ENCODE results near the gene C3orf80. TPM values are rescaled to one million over a fixed set of nuclear protein-coding genes. Genes with fewer than 3 reads are reported as not detected.
"Not testable (repeated sequence)": the region's sequence is repeated elsewhere in the genome, so short reads cannot be mapped to it uniquely, and the experiment has no call there.

The C3orf80 gene
- total and polyA plus RNA-seq, 10 of the 15 experiments (the other 5 are each of a cell fraction or from before 2014, with no cell fraction given): 0.02 to 0.04 TPM; not detected in 8

DNA sequence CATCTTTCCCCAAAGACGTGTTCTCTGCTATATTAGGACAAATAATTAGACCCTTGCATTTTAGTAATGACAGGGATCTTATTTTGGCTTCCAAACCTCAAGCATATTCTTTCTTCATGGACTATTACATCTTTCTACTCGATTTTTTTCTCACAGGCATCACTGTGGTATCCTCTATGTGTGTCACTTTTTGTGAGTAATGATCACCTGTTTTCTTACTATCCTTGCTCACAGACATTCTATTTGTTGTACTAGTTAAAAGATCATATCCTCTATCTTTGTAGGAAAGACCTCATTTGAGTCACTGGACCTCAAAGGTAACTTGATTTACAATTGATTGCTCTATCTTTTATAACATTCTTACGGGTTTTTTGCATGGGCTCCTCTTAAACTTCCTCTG lies 6.8 kb downstream of the C3orf80 start:
- ChIA-PET CTCF (no interaction called here), SMC1A (ENCODE audit: uncharacterized antibody, unreplicated experiment) (no interaction called here), RAD21 (ENCODE audit: unreplicated experiment) (no interaction called here), POLR2A (no interaction called here)
- no peak for FAIRE-seq
- no peak overlapping the region for H3K4me2 ChIP-seq (ENCODE audit: control insufficient read depth, insufficient read depth)
- TF ChIP-seq JUND (IDR thresholded peaks at IDR 0.05; ENCODE audit: low read depth, low read length) (no peak), NFYB (IDR thresholded peaks at IDR 0.05; ENCODE audit: insufficient read depth, low read depth, low read length) (no peak), RAD21 (IDR thresholded peaks at IDR 0.05; ENCODE audit: insufficient read depth, low read depth, low read length) (no peak), NBN (IDR thresholded peaks at IDR 0.05) (no peak), NFXL1 (IDR thresholded peaks at IDR 0.05; ENCODE audit: borderline replicate concordance) (no peak), STAT1 (conservative IDR thresholded peaks at IDR 0.05) (no peak), SRF (IDR thresholded peaks at IDR 0.05; ENCODE audit: low read depth in 2 of 2, low read length in 2 of 2) (no peak), SIX5 (IDR thresholded peaks at IDR 0.05; ENCODE audit: low read depth, low read length, severe bottlenecking) (no peak), ZNF622 (IDR thresholded peaks at IDR 0.05) (no peak), TCF7 (IDR thresholded peaks at IDR 0.05; ENCODE audit: borderline replicate concordance) (no peak), RAD51 (IDR thresholded peaks at IDR 0.05) (no peak), EED (IDR thresholded peaks at IDR 0.05; ENCODE audit: low read depth) (no peak), BACH1 (IDR thresholded peaks at IDR 0.05; ENCODE audit: borderline replicate concordance) (no peak), CHD4 (IDR thresholded peaks at IDR 0.05) (no peak), GABPA (IDR thresholded peaks at IDR 0.05; ENCODE audit: low read depth) (no peak)
- TF ChIP-seq, protein P1, sequence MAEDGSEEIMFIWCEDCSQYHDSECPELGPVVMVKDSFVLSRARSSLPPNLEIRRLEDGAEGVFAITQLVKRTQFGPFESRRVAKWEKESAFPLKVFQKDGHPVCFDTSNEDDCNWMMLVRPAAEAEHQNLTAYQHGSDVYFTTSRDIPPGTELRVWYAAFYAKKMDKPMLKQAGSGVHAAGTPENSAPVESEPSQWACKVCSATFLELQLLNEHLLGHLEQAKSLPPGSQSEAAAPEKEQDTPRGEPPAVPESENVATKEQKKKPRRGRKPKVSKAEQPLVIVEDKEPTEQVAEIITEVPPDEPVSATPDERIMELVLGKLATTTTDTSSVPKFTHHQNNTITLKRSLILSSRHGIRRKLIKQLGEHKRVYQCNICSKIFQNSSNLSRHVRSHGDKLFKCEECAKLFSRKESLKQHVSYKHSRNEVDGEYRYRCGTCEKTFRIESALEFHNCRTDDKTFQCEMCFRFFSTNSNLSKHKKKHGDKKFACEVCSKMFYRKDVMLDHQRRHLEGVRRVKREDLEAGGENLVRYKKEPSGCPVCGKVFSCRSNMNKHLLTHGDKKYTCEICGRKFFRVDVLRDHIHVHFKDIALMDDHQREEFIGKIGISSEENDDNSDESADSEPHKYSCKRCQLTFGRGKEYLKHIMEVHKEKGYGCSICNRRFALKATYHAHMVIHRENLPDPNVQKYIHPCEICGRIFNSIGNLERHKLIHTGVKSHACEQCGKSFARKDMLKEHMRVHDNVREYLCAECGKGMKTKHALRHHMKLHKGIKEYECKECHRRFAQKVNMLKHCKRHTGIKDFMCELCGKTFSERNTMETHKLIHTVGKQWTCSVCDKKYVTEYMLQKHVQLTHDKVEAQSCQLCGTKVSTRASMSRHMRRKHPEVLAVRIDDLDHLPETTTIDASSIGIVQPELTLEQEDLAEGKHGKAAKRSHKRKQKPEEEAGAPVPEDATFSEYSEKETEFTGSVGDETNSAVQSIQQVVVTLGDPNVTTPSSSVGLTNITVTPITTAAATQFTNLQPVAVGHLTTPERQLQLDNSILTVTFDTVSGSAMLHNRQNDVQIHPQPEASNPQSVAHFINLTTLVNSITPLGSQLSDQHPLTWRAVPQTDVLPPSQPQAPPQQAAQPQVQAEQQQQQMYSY (CRISPR knock-in tag; IDR thresholded peaks at IDR 0.05): no peak
- in situ Hi-C loops (cut with MboI): no loop called here
- H3K79me2 ChIP-seq (ENCODE audit: control insufficient read depth, insufficient read depth, low read length): no peaks in the 10 kb centered on the region
- H3K27me3 ChIP-seq (replicated peaks in 1 of 2; ENCODE audit: control insufficient read depth in 2 of 2, insufficient read depth in 2 of 2, low read length in 1 of 2): no peaks in the 10 kb centered on the region; a peak in 1 of 4 replicates
- H2AFZ ChIP-seq (ENCODE audit: control insufficient read depth, low read depth, low read length): no peak overlapping the region
- no peak overlapping the region for H3K4me3 ChIP-seq
- H3K9me3 ChIP-seq (replicated peaks; ENCODE audit: control insufficient read depth, insufficient read depth, low read length): no peaks in the 10 kb centered on the region
- H3K4me1 ChIP-seq (ENCODE audit: control insufficient read depth, insufficient read depth, low read length): no peaks in the 10 kb centered on the region
- no peak for ATAC-seq
- no peak overlapping the region for H3K9ac ChIP-seq (ENCODE audit: control insufficient read depth, insufficient read depth, low read length)
- no TSS peak for BruUV-seq (replicated peaks)
- H3K27ac ChIP-seq (ENCODE audit: control insufficient read depth, insufficient read depth): no peak overlapping the region
- no peak for DNase-seq (ENCODE audit: low read depth, low spot score)
- H3K36me3 ChIP-seq (ENCODE audit: control insufficient read depth in 2 of 2, insufficient read depth in 2 of 2, low read length in 1 of 2): no peaks in the 10 kb centered on the region
- H4K20me1 ChIP-seq (ENCODE audit: control insufficient read depth, insufficient read depth): no peaks in the 10 kb centered on the region
- WGBS (ENCODE audit: insufficient coverage, insufficient replicate concordance, low lambda C conversion rate, missing lambda C conversion rate): 10% methylated on average over 3 of the region's 3 CpGs
- intact Hi-C loops (cut with micrococcal nuclease; ENCODE audit: unreplicated experiment): no loop called here

DNA sequence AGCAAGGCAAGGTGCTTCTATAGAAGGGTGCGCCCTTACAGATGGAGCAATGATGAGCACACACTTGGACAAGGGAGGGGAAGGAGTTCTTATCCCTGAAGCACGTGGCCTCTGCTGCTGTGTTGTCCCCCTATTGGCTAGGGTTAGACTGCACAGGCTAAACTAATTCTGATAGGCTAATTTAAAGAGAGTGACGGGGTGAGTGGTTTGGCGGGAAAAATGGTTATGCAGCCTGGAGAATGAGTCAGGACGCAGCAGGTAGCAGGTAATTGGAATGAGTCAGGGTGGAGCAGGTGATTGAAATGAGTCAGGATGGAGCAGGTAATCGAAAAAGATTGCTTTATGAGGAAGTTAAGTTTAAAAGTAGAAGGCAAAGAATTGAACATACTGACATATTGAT lies 15.5 kb downstream of the C3orf80 start:
- CTCF ChIA-PET; DNase-seq (ENCODE audit: low read depth, low spot score); H3K27me3 ChIP-seq (replicated peaks in 1 of 2; ENCODE audit: control insufficient read depth in 2 of 2, insufficient read depth in 2 of 2, low read length in 1 of 2); H3K4me1 ChIP-seq (ENCODE audit: control insufficient read depth, insufficient read depth, low read length); POLR2A ChIA-PET; BruUV-seq (replicated peaks); ATAC-seq; H3K36me3 ChIP-seq (ENCODE audit: control insufficient read depth in 2 of 2, insufficient read depth in 2 of 2, low read length in 1 of 2); H3K79me2 ChIP-seq (ENCODE audit: control insufficient read depth, insufficient read depth, low read length); FAIRE-seq; H4K20me1 ChIP-seq (ENCODE audit: control insufficient read depth, insufficient read depth); H3K9me3 ChIP-seq (replicated peaks; ENCODE audit: control insufficient read depth, insufficient read depth, low read length); H3K4me3 ChIP-seq; H2AFZ ChIP-seq (ENCODE audit: control insufficient read depth, low read depth, low read length); H3K9ac ChIP-seq (ENCODE audit: control insufficient read depth, insufficient read depth, low read length); RAD21 ChIA-PET (ENCODE audit: unreplicated experiment); intact Hi-C loops (cut with micrococcal nuclease; ENCODE audit: unreplicated experiment); H3K4me2 ChIP-seq (ENCODE audit: control insufficient read depth, insufficient read depth); H3K27ac ChIP-seq (ENCODE audit: control insufficient read depth, insufficient read depth); in situ Hi-C loops (cut with MboI): not testable (repeated sequence)
- SMC1A ChIA-PET (ENCODE audit: uncharacterized antibody, unreplicated experiment): interaction anchor here (0.9 kb wide), 1 partner anchor 14 kb away, joined by 3 read pairs; no protein-coding TSS in a partner anchor
- 44% methylated on average over 6 of the region's 6 CpGs for WGBS (ENCODE audit: insufficient coverage, insufficient replicate concordance, low lambda C conversion rate, missing lambda C conversion rate)

Data from GM12878 (cell line).